HepG2 (cell line): ENCODE data around the gene FECH. TPM values are rescaled to one million over a fixed set of nuclear protein-coding genes. Genes with fewer than 3 reads are reported as not detected.

Source experiments
- HDAC6 ChIP-seq: fragments of 200-600 bp; sonication (generic); IDR thresholded peaks from 2 replicates; pipeline ENCODE4 v1.7.0; 2017; ENCODE audit warnings: mild to moderate bottlenecking, antibody characterized with exemption, low read length, low read depth
- IRF9 ChIP-seq: sonication (generic); formaldehyde crosslinking; IDR thresholded peaks from 2 replicates; pipeline ENCODE4 v1.8.0; 2022; ENCODE audit warnings: missing genetic modification reagents, mild to moderate bottlenecking, borderline replicate concordance
- NCOA5 ChIP-seq: sonication (generic); formaldehyde crosslinking; IDR thresholded peaks from 2 replicates; pipeline ENCODE4 v1.4.0; 2020; ENCODE audit warnings: missing genetic modification reagents
- RERE ChIP-seq: IDR thresholded peaks from 2 replicates; pipeline ENCODE4 v1.6.1; 2016; ENCODE audit warnings: low read depth, missing genetic modification reagents, missing compliant biosample characterization
- TBX2 ChIP-seq: sonication (generic); formaldehyde crosslinking; IDR thresholded peaks from 2 replicates; pipeline ENCODE4 v1.5.0; 2020; ENCODE audit warnings: missing genetic modification reagents, mild to moderate bottlenecking, borderline replicate concordance
- ZBTB40 ChIP-seq, 2 experiments: fragments of 450-650 bp in 1 of 2; sonication (generic) in 1 of 2; formaldehyde crosslinking in 1 of 2; IDR thresholded peaks; 2 replicates each; pipeline versions ENCODE4 v1.6.1 to v1.8.0; 2016 to 2022; ENCODE audit warnings: antibody characterized with exemption in 1 of 2, mild to moderate bottlenecking in 1 of 2, missing genetic modification reagents in 1 of 2
- ZNF232 ChIP-seq: sonication (generic); formaldehyde crosslinking; IDR thresholded peaks from 2 replicates; pipeline ENCODE4 v1.4.0; 2020; ENCODE audit warnings: missing genetic modification reagents, borderline replicate concordance
- ZSCAN21 ChIP-seq: sonication (generic); formaldehyde crosslinking; IDR thresholded peaks from 2 replicates; pipeline ENCODE4 v1.8.0; 2022; ENCODE audit warnings: mild to moderate bottlenecking, missing genetic modification reagents, moderate library complexity, borderline replicate concordance
- polyA plus RNA-seq, 8 experiments: library from polyadenylated mRNA; depleted of rRNA in 3 of 8; stranded (reverse) in 7 of 8; unstranded in 1 of 8; fragments of >200 nt; fragmentation: Illumina TruSeq in 4 of 8; extraction: Trizol in 4 of 8; gene quantifications; 2 replicates each; pipeline versions ENCODE4 v1.2.1 to v1.2.3, GENCODE V29; 2011 to 2016; ENCODE audit warnings: low read depth in 4 of 8, missing spikeins in 1 of 8, mixed read lengths in 1 of 8; ENCODE audit not compliant: insufficient read depth in 1 of 8
- total RNA-seq, 5 experiments: library from RNA; depleted of rRNA; stranded (reverse); fragments of >200 nt; fragmentation: Illumina TruSeq; extraction: Trizol; gene quantifications; 2 replicates each; pipeline ENCODE4 v1.2.3, GENCODE V29; 2016; ENCODE audit warnings: low read depth in 1 of 5
- TF ChIP-seq, protein P1 (sequence below): IDR thresholded peaks from 2 replicates; pipeline ENCODE4 v1.6.1; 2016; ENCODE audit warnings: low read depth

Gene FECH
- total and polyA plus RNA-seq, 2 of the 13 experiments (the other 11 are each of a cell fraction or from before 2014, with no cell fraction given) = 14.7 to 21.9 TPM

DNA sequence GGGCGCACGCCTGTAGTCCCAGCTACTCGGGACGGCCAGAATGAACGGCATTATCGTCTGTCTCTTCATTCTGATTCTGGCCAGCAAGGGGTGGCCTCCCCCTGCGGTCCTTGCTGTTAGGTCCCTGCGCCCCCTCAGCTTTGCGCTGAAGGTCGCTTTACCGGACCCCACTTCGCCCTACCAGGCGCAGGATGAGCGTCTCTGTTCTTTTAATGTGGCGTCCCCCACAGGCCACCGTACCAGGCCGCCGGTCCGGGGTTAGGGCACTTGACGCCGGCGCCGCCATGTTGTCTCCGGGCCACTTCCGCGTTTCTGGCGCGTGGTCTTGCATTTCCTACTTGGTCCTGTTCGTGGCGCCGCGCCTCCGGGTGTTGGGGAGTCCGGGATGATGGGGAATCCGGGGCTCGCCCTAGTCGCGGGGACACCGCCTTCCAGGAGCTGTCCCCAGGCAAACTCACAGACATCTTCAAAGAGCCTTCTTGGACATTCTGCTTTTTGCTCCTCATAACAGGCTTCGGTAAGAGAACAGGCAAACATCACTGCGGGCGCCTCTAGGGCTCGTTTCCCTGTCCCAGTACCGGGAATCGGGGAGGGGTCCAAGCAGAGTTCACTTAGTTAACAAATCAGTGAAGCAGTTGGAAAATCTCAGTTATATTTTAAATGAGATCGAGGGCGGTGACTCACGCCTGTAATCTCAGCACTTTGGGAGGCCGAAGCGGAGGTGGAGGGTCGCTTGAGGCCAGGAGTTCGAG is 43.7 kb upstream of the FECH start (continued):
- no peak; the same call in 1 of the 2 replicates for TF ChIP-seq ZSCAN21
- TF ChIP-seq HDAC6 = no peak
- no peak for TF ChIP-seq ZBTB40 (IDR thresholded peaks at IDR 0.05)
- TF ChIP-seq ZBTB40 (CRISPR knock-in tag; IDR thresholded peaks at IDR 0.05) = peak; percentile 89
- peak; percentile 62; the same call in 1 of the 2 replicates for TF ChIP-seq IRF9 (CRISPR knock-in tag)
- no peak for TF ChIP-seq NCOA5 (CRISPR knock-in tag)
- TF ChIP-seq TBX2 (CRISPR knock-in tag) = peak; percentile 91
- no peak; the same call in 1 of the 2 replicates for TF ChIP-seq RERE
- TF ChIP-seq ZNF232 (CRISPR knock-in tag) = peak; percentile 89
- TF ChIP-seq, protein P1, sequence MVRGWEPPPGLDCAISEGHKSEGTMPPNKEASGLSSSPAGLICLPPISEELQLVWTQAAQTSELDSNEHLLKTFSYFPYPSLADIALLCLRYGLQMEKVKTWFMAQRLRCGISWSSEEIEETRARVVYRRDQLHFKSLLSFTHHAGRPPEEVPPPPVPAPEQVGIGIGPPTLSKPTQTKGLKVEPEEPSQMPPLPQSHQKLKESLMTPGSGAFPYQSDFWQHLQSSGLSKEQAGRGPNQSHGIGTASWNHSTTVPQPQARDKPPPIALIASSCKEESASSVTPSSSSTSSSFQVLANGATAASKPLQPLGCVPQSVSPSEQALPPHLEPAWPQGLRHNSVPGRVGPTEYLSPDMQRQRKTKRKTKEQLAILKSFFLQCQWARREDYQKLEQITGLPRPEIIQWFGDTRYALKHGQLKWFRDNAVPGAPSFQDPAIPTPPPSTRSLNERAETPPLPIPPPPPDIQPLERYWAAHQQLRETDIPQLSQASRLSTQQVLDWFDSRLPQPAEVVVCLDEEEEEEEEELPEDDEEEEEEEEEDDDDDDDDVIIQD (CRISPR knock-in tag) = no peak
